ENCODE data around the gene GRHL1.

GRCh38 chr2:9946076-9946475 is 5.4 kb upstream of the GRHL1 start:
- TF ChIP-seq POLR2AphosphoS5 (IDR thresholded peaks at IDR 0.05; ENCODE audit: low read depth): no peak
- TF ChIP-seq NANOG (IDR thresholded peaks at IDR 0.05; ENCODE audit: borderline replicate concordance): no peak
- TF ChIP-seq EZH2 (IDR thresholded peaks at IDR 0.05; ENCODE audit: low read depth, unreplicated experiment): no peak
- TF ChIP-seq EZH2phosphoT487 (IDR thresholded peaks at IDR 0.05; ENCODE audit: unreplicated experiment): no peak
- TF ChIP-seq CREB1 (CRISPR knock-in tag; IDR thresholded peaks at IDR 0.05; ENCODE audit: low read depth): no peak
- no peak for TF ChIP-seq CTCF (conservative IDR thresholded peaks at IDR 0.05; ENCODE audit: low read depth in 2 of 2)
- no peak for TF ChIP-seq REST (IDR thresholded peaks at IDR 0.05; ENCODE audit: unreplicated experiment)
- TF ChIP-seq ETS1 (IDR thresholded peaks at IDR 0.05): no peak
- no peak for TF ChIP-seq JUNB (IDR thresholded peaks at IDR 0.05; ENCODE audit: unreplicated experiment)
- no peak for TF ChIP-seq ZNF114 (CRISPR knock-in tag; IDR thresholded peaks at IDR 0.05)
- TF ChIP-seq ZNF331 (CRISPR knock-in tag; IDR thresholded peaks at IDR 0.05; ENCODE audit: low read depth): no peak
